ENCODE data around the gene SEC16A.
A peak's percentile ranks its signal among the peaks of the same experiment; 100 is the strongest.

SEC16A gene

DNA sequence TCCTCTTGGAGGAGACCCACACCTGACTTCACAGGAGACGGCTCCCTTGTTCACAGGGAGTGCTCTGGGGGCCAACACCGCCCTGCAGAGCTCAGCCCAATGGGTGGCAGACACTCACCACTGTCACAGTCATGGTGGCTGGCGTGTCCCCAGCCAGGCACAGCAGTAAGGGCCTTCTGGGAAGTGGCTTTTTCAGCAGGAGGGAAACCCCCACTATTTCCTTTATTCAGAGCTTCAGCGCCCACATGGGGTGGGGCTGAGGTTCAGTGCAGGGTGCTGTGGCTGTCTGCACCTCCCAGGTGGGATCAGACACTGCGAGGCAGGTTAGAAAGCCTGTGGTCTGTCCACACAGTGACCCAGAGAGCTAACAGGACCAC lies 79.3 kb downstream of the SEC16A start:
- peak; percentile 37 to 44 for DNase-seq (ENCODE audit: extremely low read depth in 1 of 2, low read depth in 1 of 2)

DNA sequence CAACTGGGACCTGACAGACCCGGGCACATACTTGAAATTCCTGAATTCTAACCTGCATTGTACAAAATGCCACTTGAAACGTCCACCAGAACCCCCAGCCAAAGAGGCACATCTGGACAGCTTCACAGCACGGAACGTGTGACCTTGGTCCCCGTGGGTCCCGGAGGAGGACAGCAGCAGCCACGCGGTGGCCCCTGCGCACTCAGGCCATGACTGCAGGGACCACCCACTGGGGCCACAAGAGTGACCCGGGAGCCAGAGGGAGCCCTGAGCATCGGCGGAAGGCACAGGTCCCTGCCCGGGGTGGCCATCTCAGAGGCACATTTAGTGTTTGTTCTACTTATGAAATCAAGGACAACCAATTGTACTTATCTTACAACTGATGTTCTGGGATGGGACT lies 80.8 kb downstream of the SEC16A start:
- no peak for DNase-seq (ENCODE audit: extremely low read depth in 1 of 2, low read depth in 1 of 2)

DNA sequence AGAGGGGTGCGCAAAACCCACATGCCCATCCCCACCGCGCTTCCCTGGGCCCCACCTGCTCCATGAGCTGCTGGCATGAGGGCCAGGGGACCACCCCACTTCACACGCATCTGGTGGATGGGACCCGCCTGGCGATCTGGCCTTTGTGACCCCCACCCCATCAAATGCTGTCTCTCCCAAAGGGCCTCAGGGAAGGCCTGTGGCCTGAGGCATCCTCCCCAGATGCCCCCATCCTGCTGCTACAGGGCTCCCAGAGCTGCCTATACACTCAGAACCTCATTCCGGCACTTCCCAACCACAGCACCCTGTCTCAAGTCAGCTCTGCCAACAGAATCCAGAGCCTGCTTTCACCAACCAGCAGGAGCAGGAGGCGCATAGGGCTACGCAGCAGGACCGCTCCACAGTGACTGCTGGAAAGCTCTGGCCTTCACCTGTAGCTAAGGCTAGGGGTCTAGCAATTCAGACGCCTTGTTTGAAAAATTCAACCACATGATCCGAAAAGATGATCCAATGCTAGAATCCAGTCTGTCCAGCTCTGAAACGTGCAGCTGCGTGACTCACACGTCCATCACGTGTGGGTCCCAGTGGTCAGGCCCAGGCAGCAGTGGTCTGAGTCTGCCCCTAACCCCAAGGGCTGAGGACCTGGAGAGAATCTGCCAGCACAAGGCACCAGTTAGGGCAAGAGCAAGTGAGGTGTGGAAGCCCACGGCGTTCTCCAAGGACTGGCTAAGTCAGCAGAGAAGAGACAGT lies 81.5 kb downstream of the SEC16A start:
- no peak for DNase-seq (ENCODE audit: extremely low read depth in 1 of 2, low read depth in 1 of 2)

DNA sequence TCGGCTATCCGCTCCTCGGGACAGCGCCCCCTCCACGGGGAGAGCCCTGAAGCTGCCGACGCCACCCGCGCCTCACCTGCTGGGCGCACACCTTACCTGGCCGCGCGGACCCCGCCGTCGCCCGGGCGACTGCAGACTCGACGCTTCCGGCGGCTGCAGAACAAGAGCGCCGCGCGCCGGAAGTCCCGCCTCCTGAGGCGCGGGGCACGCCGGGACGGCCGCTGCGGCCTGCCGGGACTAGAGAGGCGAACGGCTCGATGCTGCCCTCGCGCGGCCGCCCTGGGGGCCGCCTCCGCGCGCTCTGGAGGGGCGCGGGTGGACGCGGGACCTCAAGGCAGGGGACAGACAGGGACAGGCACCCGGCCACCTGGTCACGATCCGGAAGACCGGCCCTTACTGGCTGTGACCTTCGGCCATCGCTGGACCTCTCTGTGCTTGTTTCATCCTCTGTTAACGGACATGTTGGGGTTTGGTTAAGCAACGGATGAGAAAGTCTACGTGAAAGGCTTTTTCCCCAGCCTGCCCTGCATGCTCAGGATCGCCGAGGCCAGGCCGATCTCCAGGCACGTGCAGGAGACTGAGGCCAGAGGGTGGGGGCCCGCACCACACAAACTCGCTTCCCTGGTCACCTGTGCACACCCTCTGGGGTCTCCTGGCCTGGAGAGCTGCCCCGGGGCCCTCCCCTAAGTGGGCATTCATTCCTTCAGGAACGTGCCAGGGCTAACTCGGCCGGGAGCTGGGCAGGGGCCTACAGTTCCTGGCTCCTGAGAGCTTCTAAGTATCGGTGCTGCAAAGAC lies 82.6 kb downstream of the SEC16A start, which contains the start of gene SNAPC4:
SNAPC4 (minus strand) TSS at position 133 of the 797 bp plus-strand sequence. CDS start 1,742 bp downstream, outside the sequence.
- DNase-seq (ENCODE audit: extremely low read depth in 1 of 2, low read depth in 1 of 2), result peak; percentile 44 to 78

DNA sequence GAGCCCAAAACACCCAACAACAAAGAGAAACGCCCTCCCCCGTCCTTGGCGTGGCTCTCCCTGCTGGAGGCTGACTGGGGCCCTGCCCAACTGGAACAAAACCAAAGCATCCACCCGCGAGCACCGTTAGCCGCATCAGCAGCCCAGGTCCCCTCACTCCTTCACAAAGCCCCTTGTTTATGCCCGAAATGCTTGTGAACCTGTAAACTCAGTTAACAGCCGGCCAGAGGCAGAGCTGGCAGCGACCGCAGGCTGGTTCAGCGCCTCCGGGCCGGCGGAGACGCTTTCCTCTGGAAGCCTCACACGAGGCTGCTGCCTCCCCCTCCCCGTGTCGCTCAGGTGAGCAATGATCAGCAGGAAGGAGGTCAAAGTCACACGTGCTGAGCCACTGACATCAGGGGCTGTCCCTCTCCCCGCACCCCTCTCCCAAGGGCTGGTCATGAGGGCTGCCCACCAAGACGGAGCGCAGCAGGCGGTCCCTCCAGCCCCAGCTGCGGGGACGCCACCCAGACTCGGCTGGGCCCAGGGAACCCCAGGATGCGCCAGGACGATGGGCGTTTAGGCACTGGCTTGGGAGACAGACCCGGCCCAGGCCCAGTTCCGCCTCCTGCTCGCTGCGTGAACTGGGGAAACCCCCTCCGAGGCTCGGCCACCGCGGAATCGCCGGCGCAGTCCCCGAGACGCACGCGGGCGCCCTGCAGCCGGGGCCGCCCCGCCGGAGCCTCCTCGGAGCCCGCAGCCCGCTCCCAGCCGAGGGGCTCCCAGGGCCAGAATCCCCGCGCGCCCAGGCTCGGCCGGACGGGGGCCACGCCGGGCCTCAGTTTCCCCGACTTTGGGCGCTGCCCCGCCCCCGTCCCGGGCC lies 83.4 kb downstream of the SEC16A start:
- DNase-seq (ENCODE audit: extremely low read depth in 1 of 2, low read depth in 1 of 2), result no peak

DNA sequence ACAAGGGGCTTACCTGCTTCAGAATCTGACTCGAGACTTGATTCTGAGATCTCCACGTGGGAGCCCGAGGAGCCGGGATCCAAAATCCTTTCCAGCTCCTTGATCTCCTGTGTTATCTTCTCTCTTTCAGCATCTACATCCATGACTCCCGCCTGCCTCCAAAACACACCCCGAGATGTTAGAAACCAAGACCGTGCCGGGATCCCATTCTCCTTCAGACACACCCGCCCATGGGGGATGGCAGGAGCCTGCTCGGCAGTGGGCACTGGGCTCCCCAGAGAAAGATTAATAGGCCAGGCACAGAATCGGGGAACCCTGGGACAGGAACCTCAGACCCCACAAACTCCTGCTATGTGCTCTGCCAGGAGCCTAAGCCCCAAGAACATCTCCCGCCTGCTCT lies 84.6 kb downstream of the SEC16A start:
- no peak for DNase-seq (ENCODE audit: extremely low read depth in 1 of 2, low read depth in 1 of 2)

DNA sequence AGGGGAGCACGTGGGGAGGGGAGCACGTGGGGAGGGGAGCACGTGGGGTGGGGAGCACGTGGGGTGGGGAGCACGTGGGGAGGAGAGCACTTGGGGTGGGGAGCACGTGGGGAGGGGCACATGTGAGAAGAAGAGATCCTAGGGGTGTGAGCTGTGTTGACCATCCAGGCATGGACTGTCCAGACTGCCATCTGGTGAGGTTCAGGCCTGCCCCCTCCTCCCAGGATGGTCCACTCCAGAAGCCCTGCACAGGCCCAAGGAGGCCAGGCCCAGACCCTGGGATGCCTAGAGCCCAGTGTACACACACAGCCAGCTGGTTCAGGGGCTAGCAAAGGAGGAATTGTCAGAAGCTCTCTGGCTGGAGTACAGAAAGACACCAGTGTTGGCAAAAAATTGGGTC lies 85.2 kb downstream of the SEC16A start:
- no peak for DNase-seq (ENCODE audit: extremely low read depth in 1 of 2, low read depth in 1 of 2)

DNA sequence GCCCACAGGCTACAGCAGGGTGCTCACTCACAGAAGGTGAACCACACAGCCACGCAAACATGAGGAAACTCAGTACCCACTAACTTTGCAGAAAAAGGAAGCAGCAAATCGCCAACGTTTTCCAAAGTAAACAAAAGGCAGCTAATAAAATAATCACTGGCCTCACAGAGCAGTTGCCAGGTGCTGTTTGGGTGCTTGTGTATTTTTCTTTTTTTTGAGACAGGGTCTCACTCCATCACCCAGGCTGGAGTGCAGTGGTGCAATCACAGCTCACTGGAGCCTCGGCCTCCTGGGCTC lies 86.7 kb downstream of the SEC16A start:
- DNase-seq (ENCODE audit: extremely low read depth in 1 of 2, low read depth in 1 of 2), result no peak

DNA sequence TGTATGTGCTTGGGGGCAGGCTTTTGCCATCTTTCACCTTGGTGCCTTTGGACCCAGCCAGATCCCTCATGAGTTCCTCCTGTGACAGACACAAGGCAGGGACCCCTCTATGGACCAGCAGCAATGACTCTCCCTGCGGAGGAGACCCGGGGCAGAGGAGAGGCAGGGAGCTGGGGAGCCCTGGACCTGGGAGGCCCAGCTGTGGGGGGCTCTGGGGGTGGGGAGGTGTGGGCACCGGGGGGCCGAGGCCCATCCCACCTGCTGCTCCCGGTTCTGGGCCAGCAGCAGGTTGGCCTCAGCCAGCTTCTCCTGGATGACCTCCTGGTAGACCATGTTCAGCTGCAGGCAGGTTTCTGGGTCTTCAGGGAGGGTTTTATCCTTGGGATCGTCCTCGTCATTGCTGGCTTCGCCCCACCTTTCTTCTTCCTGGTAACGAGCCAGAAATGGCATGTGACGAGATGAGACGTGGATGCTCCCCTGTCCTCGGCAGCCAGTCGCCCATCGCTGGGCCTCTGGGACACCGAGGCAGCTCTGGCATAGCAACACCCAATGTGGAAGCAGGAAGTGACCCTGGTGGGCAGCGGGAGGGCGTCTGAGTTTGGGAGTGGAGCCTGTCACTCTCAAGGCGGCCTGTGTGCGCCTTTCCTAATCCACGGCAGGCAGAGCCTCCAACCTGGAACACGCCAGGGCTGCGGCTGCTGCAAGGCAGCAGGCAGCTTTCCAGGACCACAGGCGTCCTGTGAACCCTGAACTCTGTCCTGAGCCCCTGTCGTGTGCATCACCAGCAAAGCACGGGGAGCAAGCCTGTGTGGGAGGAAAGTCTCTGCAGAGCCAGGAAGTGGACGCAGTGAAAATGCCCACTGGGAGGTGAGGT lies 87.3 kb downstream of the SEC16A start:
- no peak for DNase-seq (ENCODE audit: extremely low read depth in 1 of 2, low read depth in 1 of 2)

DNA sequence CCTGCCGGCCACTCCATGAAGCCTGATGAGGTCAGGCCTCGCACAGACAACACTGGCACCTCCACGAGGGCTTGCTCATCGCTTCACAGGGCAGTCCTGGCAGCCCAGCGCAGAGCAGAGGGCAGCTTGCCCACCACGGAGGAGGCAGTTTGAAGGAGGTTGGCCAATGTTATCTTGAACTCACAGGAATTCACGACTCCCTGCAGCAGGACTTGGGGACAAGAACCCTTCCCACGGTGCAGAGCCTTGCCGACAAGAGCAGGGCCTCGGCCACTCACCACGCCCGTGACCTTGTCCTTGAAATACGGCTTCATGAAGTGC lies 87.9 kb downstream of the SEC16A start:
- DNase-seq (ENCODE audit: extremely low read depth in 1 of 2, low read depth in 1 of 2), result no peak

DNA sequence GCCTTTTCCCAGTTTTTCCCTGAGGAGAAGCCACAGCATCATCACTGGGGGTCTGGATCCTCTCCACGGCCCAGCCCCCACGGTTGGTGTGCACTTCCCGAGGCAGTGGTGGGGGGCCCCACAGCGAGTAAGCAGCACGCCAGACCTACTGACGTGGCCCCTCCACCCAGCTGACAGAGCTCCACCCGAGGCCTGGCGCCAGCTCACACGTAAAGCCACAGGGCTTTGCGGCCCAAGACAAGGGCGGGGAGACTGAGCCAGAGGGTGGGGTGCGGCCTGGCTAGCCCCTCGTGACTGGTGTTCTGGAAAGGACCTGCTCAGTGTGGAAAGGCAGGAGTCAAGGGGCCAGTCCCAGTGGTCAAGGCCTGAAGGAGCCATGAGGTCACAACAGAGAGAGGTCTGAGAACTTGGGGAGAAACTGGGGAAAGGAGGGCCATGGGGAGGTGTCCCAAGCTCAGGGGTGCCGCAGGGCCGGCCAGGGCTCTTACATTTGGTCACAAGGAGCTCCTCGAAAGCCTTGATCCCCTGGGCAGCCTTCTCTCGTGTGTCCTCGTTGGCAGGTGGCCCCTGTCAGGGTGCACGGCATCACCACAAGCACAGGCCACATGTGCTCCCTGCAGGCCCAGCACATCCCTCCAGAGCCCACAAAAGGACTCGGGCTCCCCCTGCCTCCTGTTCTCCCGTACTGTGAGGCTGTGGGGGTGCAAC lies 88.4 kb downstream of the SEC16A start:
- DNase-seq (ENCODE audit: extremely low read depth in 1 of 2, low read depth in 1 of 2), result no peak

DNA sequence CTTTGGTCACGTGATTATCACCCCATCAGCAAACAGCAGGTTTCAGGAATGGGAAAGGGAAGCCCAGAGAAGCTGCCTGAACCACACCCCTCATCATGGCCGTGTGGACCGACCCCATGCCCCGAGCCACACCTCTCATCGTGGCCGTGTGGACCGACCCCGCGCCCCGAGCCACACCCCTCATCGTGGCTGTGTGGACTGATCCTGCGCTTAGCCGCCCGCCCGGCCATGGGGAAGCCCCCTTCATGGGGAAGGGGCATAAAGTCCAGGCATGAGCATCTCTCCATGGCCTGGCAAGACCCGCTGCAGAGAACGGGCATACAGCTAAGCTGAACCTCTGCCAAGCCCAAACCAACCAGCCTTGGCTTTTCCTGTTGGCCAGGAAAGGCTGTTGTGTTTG lies 89.3 kb downstream of the SEC16A start:
- DNase-seq (ENCODE audit: extremely low read depth in 1 of 2, low read depth in 1 of 2), result no peak

DNA sequence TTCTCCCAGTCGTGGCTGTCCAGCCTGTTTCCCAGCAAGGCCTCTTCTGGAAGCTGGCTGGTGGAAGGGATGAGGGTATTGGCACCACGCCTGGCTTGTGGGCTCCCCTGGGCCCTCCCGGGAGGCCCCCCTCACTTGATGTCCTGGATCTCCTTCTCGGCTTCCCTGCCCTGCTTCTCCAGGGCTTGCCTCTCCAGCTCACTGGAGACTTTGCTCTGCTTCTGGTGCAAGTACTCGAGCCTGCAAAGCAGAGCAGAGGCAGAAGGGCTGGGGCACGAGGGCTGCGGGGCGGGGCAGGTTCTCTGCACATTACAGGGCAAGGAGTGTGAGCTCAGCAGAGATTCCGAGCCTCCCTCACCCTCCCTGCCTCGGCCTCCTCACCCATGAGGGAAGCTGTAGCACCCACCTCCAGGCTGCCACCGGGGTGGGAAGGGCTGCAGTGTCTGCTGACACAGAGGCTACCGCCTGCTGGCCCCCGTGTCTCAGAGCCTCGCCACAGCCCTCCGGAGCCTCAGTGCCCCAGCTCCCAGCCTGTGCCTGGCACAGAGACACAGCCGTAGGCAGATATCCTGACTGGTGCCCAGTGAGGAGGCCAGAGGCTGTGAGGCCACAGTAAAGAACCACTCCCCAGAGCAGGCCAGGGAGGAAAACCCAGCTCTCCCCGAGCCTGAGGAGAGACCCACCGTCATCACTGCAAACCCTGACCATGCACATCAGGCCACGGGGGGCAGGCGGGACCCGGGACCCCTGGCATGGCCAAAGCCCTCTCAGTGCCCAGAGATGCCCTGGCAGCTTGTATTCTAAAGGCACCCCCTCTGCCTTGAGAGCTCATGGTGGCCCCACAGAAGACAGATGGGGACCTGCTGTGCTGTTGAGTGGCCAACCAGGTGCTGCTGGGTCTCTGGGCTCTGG lies 90.0 kb downstream of the SEC16A start:
- no peak for DNase-seq (ENCODE audit: extremely low read depth in 1 of 2, low read depth in 1 of 2)

DNA sequence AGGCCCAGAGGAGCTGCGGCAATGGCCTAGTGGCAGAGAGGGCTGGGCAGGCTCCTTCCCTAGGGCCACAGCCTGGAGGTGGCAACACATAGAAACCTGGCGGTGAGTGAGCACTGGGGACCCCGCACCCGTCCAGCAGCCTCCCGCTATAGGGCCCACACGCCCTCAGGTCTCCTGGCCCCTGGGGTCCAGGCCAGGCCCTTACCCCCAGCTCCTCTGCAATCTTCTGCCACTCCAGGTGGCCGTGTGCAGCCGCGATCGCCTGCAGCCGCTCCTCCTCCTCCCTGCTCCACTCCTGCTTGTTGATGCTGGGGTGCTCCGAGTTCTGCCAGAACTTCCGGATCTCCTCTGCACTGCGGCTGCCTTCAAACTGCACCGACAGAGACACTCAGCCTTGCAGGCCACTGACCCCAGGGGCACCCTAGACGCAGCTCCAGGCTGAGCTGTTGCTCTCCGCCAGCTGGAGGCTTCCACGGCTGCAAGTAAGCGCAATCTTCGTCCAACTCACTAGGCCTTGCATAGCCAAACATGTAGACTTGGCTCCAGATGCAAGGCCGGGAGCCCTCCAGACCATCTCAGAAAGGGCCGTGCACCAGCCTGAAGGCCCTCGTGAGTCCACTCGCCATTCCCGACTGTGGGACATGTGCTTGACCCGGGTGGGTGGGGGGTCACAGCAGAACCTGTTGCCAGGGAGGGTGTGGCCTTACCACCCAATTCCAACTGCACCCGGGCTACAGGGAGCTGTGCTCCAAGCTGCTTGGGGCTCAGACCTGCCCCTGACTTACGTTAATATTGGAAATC lies 90.9 kb downstream of the SEC16A start:
- no peak for DNase-seq (ENCODE audit: extremely low read depth in 1 of 2, low read depth in 1 of 2)
